Mesodermal cell (in vitro differentiated cells): ENCODE data around the gene GPD1.

Experiments
- H3K27ac ChIP-seq: 2 replicates; pipeline ENCODE4 v1.7.0; 2013; ENCODE audit warnings: mild to moderate bottlenecking, low read depth, low read length, moderate library complexity; ENCODE audit not compliant: severe bottlenecking
- H3K36me3 ChIP-seq: 2 replicates; pipeline ENCODE4 v1.7.1; 2013; ENCODE audit warnings: mild to moderate bottlenecking, low read length, moderate library complexity; ENCODE audit not compliant: control insufficient read depth, insufficient read depth
- H3K4me1 ChIP-seq: one replicate; pipeline ENCODE4 v1.7.1; 2013; ENCODE audit warnings: mild to moderate bottlenecking, low read length; ENCODE audit not compliant: insufficient read depth, control insufficient read depth, poor library complexity, severe bottlenecking
- H3K4me3 ChIP-seq: 2 replicates; pipeline ENCODE4 v1.7.0; 2013; ENCODE audit warnings: low read length, control low read depth, mild to moderate bottlenecking; ENCODE audit not compliant: insufficient read depth, poor library complexity, severe bottlenecking; ENCODE audit errors: extremely low read depth
- H3K9me3 ChIP-seq: 2 replicates; pipeline ENCODE4 v1.7.1; 2013; ENCODE audit warnings: mild to moderate bottlenecking, low read length, moderate library complexity; ENCODE audit not compliant: control insufficient read depth
- WGBS, 2 experiments: methylation state at CpG; one replicate each; pipeline ENCODE4 v1.1.5; 2013; ENCODE audit warnings: missing lambda C conversion rate in 2 of 2; ENCODE audit not compliant: insufficient coverage in 2 of 2; 5-methylcytosine and 5-hydroxymethylcytosine counted together

GPD1 gene

DNA sequence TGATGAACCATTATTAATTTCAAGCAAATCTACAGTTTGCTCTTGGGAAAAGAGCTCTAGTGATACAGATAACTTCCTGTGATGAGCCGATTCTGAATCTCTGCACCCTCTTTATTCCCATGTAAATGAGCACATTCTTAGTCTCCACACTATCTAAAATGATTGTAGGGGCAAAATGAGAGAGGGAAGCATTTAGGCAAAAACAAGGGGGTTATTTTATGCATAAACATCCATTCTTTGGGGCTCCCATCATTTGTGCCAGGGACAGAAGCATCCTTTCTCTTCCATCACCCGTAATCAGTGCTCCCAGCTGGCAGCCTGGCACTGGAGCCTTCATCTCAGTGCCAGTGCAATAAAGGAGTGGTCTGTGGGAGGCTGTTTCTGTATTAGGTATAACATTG, 1.7 kb upstream of the GPD1 start:
- H3K9me3 ChIP-seq: no peaks in the 10 kb centered on the region
- WGBS, 2 experiments: no CpG with 5 or more reads among the region's 2 CpGs
- peaks cover 6% of the 10 kb centered on the region for H3K4me1 ChIP-seq
- H3K4me3 ChIP-seq: no peak overlapping the region
- peaks cover 53% of the 10 kb centered on the region for H3K36me3 ChIP-seq
- H3K27ac ChIP-seq: no peak overlapping the region

DNA sequence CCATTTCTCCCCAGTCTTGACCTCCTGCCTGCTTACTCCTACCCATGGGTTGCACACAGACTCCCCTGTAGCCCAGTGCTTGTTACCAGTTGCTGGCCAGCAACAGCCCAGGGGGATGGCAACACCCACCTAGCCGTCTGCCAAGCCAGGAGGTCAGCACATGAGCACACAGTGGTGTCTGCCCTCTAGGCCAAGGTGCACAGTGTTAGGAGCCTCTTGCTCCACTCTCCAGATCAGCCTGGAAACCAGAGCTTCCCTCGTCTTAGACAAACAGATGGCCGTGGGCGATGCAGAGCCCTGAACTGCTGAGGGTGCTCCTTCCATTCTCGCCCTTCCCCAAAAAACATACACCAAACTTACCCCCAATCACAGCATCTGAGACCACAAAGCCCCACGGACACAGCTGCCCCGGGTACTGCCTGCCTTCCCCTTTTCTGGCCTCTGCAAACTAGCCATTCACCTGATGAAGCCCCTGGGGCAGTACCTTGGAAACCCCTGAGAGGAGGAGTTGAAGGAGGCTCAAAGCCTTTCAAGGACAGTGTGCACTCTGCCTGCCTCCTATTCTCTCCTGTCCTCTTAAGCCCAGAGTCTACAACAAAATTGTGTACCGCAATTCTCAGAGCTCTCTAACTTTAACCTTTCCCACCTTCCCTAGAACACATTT, 1.0 kb upstream of the GPD1 start:
- no peaks in the 10 kb centered on the region for H3K9me3 ChIP-seq
- H3K4me1 ChIP-seq: peaks cover 6% of the 10 kb centered on the region
- H3K27ac ChIP-seq: no peak overlapping the region
- H3K36me3 ChIP-seq: peaks cover 46% of the 10 kb centered on the region
- WGBS, 2 experiments: 98% methylated on average over 5 to 7 of the region's 8 CpGs
- no peak overlapping the region for H3K4me3 ChIP-seq

DNA sequence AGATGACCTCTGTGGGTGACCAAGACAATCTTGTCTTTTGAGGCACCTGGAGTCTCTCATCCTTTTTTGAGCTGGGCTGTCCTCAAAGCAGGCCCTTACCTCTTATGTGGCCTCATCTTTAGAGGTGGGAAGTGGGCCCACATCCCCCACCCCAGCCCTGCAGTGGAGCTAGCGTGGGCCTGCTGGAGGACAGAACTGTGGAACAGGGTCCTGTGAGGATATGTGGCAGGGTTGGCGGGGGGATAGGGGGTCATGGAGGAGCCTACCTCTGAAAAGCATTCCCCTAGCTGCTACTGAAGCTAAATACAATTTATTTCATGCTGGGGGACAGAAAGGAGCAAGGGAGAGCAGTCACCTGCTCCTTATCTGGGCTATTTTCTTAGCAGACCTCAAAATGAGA, 457 bp upstream of the GPD1 start:
- peaks cover 41% of the 10 kb centered on the region for H3K36me3 ChIP-seq
- WGBS, 2 experiments: no CpG with 5 or more reads among the region's 2 CpGs
- H3K9me3 ChIP-seq: no peaks in the 10 kb centered on the region
- no peak overlapping the region for H3K27ac ChIP-seq
- peaks cover 6% of the 10 kb centered on the region for H3K4me1 ChIP-seq
- no peak overlapping the region for H3K4me3 ChIP-seq

DNA sequence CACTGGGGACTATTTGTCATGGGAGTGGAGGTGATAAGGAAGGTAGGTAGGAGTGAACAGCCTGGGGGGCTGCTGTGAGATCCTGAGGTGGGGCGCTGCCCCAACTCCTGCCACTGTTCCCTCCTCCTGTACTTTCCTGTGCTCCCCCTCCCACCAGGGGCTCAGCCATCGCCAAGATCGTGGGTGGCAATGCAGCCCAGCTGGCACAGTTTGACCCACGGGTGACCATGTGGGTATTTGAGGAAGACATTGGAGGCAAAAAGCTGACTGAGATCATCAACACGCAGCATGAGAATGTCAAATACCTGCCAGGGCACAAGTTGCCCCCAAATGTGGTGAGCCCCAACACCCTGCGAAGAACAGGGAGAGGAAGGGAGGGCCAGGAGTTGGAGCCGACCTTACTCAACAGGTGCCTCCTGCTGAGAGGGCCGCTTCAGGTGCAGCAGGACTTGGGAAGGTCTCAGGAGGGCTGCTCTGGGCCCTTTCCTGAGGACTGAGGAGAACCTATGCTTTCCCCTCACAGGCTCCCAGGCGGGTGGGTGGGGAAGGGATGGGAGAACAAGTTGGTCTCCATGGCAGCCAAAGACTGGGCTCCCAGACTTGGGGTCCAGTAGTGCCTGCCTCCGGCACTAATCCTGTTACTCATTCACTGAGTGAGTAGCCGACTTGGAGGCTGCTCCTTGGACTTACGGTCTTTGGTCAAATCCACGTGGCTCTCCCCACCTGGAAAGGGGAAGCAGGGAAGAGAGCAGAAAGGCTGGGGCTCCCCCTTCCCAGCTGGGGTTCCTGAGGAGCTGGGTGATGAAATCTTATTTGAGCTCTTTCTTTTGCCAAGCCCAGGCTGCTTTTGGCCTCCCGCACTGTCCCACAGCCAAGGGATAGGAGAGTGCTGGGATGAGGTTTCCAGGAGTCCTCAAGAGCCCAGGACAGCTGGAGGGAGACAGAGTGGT, 884 bp downstream of the GPD1 start:
- H3K27ac ChIP-seq: no peak overlapping the region
- 90 to 93% methylated on average over 8 to 10 of the region's 14 CpGs for WGBS, 2 experiments

DNA sequence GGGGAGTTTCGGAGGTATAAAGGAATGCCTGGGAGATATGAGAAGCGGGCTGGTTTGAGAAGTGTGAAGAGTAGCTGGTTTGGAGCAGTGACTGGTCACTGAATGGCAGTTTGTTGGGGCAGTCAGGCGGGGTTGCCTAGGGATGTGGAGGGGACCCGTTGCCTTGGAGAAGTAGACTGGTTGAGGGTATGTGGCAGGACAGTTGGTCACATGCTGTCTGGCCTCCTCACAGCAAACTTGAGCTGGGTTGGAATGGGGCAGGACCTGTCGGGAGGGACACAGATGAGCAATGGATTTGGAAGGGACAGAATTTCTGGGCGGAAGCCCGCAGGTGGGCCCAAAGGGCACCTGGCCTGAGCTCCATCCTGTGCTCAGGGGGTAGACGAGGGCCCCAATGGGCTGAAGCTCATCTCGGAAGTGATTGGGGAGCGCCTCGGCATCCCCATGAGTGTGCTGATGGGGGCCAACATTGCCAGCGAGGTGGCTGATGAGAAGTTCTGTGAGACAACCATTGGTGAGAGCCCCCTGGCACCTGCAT, 2.2 kb downstream of the GPD1 start:
- Histone ChIP-seq H3K9me3 (no peaks in the 10 kb centered on the region), H3K27ac (no peak overlapping the region), H3K4me1 (peaks cover 10% of the 10 kb centered on the region), H3K4me3 (no peak overlapping the region), H3K36me3 (peaks cover 14% of the 10 kb centered on the region)
- 93 to 94% methylated on average over 11 of the region's 12 CpGs for WGBS, 2 experiments

More for the DNA sequence above, 884 bp downstream of the GPD1 start:
- H3K4me1 ChIP-seq: no peaks in the 10 kb centered on the region
- H3K9me3 ChIP-seq: no peaks in the 10 kb centered on the region
- H3K36me3 ChIP-seq: peaks cover 27% of the 10 kb centered on the region
- H3K4me3 ChIP-seq: no peak overlapping the region

DNA sequence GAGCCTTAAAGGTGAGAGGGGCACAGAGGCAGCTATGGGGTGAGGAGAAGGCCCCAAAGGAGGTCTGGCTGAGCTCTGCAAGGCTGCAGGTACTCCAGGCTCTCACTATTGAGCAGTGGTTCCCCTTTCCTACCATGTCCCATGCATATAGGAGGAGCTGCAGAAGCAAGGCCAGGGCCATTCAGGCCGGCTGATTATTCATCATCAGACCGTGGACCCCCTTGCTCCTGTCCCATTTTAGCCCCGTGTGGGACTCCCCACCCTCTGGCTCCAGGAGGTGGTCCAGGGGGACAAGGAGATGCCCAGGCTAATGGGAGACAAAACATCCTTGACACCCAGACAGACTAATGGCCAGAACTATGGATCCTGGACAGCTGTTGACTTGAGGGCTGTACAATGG, 3.1 kb downstream of the GPD1 start:
- H3K4me1 ChIP-seq: peaks cover 15% of the 10 kb centered on the region
- no peak overlapping the region for H3K4me3 ChIP-seq
- H3K9me3 ChIP-seq: no peaks in the 10 kb centered on the region
- no peak overlapping the region for H3K27ac ChIP-seq
- 92 to 94% methylated on average over 2 to 3 of the region's 3 CpGs for WGBS, 2 experiments
- peaks cover 7% of the 10 kb centered on the region for H3K36me3 ChIP-seq

DNA sequence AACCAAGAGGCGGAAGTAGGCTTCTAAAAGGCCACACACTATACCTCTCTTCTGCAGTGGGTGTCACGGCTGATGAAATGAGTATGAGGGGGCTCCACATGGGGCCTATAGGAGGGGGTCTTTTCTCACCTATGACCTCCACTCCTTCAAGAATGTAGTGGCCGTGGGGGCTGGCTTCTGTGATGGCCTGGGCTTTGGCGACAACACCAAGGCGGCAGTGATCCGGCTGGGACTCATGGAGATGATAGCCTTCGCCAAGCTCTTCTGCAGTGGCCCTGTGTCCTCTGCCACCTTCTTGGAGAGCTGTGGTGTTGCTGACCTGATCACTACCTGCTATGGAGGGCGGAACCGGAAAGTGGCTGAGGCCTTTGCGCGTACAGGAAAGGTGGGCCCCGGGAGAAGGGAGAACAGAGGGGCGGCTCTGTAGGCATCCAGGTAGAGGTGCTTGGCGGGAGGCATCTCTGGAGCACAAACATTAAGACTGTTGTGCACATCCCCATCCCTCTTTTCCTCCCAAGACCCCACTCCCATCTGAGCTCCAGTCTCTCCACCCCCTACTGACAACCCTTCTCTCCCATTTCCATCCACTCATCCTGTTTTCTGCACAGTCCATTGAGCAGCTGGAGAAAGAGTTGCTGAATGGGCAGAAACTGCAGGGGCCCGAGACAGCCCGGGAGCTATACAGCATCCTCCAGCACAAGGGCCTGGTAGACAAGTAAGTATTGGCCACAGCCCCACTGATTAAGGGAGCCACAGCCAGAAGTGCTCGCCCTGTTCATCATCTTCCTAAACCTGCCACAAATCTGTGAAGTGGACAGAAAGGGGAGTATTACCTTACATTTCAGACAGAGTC, 3.8 kb downstream of the GPD1 start:
- Histone ChIP-seq H3K9me3 (no peaks in the 10 kb centered on the region), H3K36me3 (no peaks in the 10 kb centered on the region), H3K4me1 (peaks cover 15% of the 10 kb centered on the region), H3K27ac (no peak overlapping the region), H3K4me3 (no peak overlapping the region)
- 94 to 95% methylated on average over 13 to 14 of the region's 17 CpGs for WGBS, 2 experiments

DNA sequence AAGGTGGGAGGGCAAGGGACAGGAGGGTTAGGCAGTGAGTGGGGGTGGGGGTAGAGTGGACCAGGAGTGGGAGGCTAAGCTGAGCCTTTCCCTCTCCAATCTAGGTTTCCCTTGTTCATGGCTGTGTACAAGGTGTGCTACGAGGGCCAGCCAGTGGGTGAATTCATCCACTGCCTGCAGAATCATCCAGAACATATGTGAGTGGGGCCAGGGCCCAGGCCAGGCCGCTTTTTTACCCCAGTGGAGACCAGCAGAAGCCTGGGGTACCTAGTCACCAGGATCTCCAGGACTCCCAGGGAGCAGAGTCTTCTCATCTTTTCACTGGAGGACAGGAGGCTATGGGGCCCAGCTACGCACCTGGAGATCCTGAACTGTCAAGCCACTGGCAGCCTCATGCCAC, 5.5 kb downstream of the GPD1 start:
- WGBS, 2 experiments: 94 to 100% methylated on average over 3 of the region's 3 CpGs
- Histone ChIP-seq H3K27ac (no peak overlapping the region), H3K9me3 (no peaks in the 10 kb centered on the region), H3K4me1 (peaks cover 15% of the 10 kb centered on the region), H3K36me3 (no peaks in the 10 kb centered on the region), H3K4me3 (no peak overlapping the region)

DNA sequence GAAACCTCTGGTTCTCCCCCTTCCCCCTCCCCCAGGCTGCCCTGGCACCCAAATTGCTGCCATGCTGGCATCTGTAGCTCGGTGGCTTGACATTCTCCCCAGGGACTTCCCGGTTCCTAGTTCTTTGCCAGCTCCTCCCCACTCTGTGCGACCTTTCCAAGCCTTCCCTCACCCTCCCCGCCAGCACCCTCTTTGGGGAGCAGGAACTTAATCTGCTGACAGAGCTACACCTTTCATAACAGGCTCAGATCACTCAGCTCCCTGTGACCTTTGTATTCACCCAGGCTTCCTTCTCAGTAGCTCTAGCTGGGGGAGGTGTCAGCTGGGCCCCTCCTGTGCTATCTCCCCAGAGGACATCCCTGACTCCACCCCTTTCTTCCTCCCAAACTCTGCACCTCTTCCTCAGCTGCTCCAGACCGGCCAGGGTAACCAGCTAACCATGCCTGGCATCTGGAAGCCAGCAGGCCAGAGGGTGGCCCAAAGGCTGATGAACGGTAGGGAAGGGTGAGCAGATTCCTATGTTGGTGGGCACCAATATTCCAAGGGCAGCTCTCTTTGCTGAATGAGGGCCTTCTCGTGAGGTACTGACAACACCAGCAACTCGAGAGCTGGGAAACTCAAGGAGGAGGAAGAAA, 6.4 kb downstream of the GPD1 start:
- Histone ChIP-seq H3K9me3 (no peaks in the 10 kb centered on the region), H3K27ac (peak overlapping the region; percentile 4), H3K36me3 (no peaks in the 10 kb centered on the region), H3K4me1 (peaks cover 15% of the 10 kb centered on the region), H3K4me3 (no peak overlapping the region)
- 64 to 76% methylated on average over 5 to 6 of the region's 8 CpGs for WGBS, 2 experiments
